Measurements from ENCODE around the gene SUMO3.

Gene SUMO3

DNA sequence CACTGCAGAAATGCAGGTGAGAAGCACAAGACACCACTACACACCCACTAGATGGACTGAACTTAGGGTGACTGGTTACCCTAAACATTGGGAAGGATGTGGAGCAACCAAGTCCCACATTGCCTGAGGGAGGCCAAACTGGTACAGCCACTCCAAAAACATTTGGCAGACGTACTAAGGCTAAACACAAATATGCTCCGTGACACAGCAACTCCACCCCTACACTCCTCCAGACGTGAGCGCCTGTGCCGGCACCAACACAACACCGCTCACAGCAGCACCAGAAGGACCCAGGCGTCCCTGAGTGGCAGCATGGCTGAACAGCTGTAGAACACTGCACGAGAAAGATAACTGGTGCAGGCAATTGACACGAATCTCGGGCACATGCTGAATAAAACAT lies 40.9 kb upstream of the SUMO3 start:
- no peak for DNase-seq
- H3K4me3 ChIP-seq (ENCODE audit: low read depth, low read length) = no peak overlapping the region
- TF ChIP-seq, protein P1, sequence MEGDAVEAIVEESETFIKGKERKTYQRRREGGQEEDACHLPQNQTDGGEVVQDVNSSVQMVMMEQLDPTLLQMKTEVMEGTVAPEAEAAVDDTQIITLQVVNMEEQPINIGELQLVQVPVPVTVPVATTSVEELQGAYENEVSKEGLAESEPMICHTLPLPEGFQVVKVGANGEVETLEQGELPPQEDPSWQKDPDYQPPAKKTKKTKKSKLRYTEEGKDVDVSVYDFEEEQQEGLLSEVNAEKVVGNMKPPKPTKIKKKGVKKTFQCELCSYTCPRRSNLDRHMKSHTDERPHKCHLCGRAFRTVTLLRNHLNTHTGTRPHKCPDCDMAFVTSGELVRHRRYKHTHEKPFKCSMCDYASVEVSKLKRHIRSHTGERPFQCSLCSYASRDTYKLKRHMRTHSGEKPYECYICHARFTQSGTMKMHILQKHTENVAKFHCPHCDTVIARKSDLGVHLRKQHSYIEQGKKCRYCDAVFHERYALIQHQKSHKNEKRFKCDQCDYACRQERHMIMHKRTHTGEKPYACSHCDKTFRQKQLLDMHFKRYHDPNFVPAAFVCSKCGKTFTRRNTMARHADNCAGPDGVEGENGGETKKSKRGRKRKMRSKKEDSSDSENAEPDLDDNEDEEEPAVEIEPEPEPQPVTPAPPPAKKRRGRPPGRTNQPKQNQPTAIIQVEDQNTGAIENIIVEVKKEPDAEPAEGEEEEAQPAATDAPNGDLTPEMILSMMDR (IDR thresholded peaks at IDR 0.05; ENCODE audit: low read depth, low read length) = no peak
- no peaks in the 10 kb centered on the region for H3K9me3 ChIP-seq
- no peaks in the 10 kb centered on the region for H3K27me3 ChIP-seq
- H3K36me3 ChIP-seq = peaks cover 54% of the 10 kb centered on the region
- no peaks in the 10 kb centered on the region for H3K4me1 ChIP-seq

DNA sequence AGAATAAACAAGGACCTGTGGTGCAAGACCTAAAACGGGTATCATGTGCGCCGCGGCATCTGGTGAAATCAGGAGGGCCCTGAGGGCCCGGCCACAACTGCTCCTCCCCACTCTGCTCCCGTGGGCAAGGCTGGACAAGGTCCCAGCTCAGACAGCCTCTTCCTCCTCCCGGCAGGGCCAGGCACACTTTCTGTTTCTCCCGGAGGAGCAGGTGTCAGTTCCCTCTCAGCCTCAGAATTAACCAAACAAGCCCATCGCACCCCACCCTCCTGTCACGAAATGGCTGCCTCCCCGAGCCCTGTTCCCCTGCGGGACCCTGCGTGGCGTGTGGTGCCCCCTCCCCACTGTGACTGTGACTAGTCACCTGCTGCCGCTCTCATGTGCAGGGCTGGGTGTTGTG lies 40.4 kb upstream of the SUMO3 start:
- peaks cover 54% of the 10 kb centered on the region for H3K36me3 ChIP-seq

DNA sequence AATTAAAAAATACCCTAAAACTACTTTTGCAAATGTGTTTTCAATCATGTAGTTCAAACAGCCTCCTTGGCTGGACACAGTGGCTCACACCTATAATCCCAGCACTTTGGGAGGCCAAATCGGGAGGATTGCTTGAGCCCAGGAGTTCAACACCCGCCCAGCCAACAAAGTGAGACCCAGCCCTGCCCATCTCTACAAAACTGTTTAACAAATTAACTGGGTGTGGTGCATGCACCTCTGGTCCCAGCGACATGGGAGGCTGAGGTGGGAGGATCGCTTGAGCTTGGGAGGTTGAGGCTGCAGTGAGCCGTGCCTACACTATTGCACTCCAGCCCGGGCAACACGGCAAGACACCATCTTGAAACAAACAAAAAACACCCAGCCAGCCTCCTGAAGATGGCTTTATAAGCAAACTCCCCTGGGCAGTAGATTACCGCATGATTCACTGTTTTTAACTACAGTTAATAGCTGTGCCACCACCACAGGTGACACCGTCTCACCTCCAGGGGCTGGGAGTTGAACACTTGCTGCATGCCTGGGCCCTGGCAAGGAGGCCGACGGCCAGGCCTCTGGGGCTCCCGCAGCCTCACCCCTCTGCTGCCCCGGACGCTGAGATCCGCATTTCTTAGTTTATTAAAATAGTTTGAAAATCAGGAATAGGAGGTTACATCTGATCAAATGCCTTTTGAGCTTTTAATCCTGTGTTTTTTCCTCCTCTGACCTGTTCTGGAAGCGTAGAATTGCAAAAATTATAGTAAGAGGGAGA lies 39.4 kb upstream of the SUMO3 start:
- Histone ChIP-seq H3K27me3 (no peaks in the 10 kb centered on the region), H3K9me3 (no peaks in the 10 kb centered on the region), H3K4me3 (ENCODE audit: low read depth, low read length) (no peak overlapping the region), H3K36me3 (peaks cover 63% of the 10 kb centered on the region), H3K4me1 (no peaks in the 10 kb centered on the region)
- TF ChIP-seq, protein P1 (IDR thresholded peaks at IDR 0.05; ENCODE audit: low read depth, low read length) = no peak
- no peak for DNase-seq

More for the DNA sequence above, 40.4 kb upstream of the SUMO3 start:
- Histone ChIP-seq H3K4me3 (ENCODE audit: low read depth, low read length) (no peak overlapping the region), H3K9me3 (no peaks in the 10 kb centered on the region), H3K4me1 (no peaks in the 10 kb centered on the region), H3K27me3 (no peaks in the 10 kb centered on the region)
- TF ChIP-seq, protein P1 (IDR thresholded peaks at IDR 0.05; ENCODE audit: low read depth, low read length) = no peak
- no peak for DNase-seq

DNA sequence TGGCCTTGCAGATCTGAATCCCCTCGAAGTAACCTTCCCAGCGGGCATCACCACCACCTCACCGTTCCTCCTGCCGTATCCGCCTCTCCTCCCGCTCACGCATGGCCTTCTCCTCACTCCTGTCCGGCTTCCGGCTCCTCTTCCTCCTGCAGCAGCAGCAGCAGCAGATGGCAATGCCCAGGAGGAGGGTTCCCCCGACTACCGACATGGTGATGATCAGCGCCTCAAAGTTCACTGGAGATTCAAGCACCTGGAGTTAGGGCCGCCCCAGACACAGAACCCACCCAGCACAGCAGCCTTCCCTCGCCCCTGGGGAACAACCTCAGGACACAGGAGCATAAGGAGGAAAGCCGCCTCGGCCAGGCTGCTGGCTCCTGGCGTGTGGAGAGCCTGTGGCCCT lies 38.3 kb upstream of the SUMO3 start:
- TF ChIP-seq, protein P1 (IDR thresholded peaks at IDR 0.05; ENCODE audit: low read depth, low read length) = no peak
- H3K4me1 ChIP-seq = no peaks in the 10 kb centered on the region
- no peaks in the 10 kb centered on the region for H3K27me3 ChIP-seq
- H3K4me3 ChIP-seq (ENCODE audit: low read depth, low read length) = no peak overlapping the region
- no peaks in the 10 kb centered on the region for H3K9me3 ChIP-seq
- peaks cover 63% of the 10 kb centered on the region for H3K36me3 ChIP-seq
- DNase-seq = no peak

DNA sequence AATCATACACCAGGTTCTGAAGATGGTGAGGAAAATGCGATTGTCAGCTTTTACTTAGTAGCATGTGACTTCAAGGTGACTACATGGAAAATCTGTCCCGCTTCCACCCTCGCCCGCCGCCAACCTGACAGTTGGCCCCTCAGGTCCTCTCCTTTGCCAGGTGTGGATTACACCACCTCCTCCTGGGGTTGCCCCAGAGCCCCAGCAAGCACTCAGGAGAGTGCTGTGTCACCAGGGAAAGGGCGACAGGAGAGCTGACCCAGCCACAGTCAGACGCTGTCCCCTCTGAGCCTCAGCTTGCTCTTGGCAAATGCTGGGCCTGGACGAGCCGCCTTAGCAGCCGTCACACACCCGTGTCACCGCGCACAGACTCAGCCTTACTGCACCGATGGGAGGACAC lies 37.7 kb upstream of the SUMO3 start:
- no peaks in the 10 kb centered on the region for H3K4me1 ChIP-seq
- peaks cover 65% of the 10 kb centered on the region for H3K36me3 ChIP-seq
- TF ChIP-seq, protein P1 (IDR thresholded peaks at IDR 0.05; ENCODE audit: low read depth, low read length) = no peak
- no peak overlapping the region for H3K4me3 ChIP-seq (ENCODE audit: low read depth, low read length)
- H3K9me3 ChIP-seq = no peaks in the 10 kb centered on the region
- no peak for DNase-seq
- no peaks in the 10 kb centered on the region for H3K27me3 ChIP-seq

DNA sequence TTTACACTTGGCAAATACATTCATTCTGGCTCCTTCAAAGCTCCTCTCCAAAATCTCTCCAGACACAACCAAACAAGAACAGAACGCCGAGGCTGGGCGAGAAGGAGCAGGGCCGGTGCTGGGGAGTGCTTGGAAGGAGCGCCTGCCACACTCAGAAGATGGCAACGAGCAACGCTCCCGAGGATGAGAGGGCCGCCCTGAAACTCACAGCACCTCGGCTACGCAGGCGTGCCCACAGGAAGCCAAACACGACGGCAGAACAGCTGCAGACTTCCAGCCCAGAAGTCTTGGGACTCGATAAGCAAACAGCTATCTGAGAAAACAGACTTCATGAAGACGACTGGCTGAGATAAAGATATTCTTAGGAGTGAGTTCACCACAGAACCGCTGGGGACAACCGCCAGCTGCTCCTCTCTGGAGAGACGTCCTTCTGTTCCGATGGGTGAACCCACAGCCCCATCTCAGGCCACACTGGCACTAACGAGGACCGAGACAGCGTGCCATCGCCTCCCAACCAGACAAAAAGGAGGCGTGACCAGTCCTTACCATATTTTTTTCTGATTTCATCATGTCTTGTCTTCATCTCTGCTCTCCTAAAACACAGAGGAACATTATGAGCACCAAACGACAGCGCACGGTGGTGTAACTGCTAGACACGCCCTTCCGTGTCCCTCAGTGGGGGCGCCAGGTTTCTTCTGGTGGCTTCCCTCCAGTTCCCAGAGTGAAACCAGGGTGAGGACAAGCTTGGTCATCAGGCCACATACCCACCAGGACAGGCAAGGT lies 37.0 kb upstream of the SUMO3 start:
- Histone ChIP-seq H3K4me3 (ENCODE audit: low read depth, low read length) (no peak overlapping the region), H3K4me1 (no peaks in the 10 kb centered on the region), H3K27me3 (no peaks in the 10 kb centered on the region), H3K9me3 (no peaks in the 10 kb centered on the region), H3K36me3 (peaks cover 68% of the 10 kb centered on the region)
- TF ChIP-seq, protein P1 (IDR thresholded peaks at IDR 0.05; ENCODE audit: low read depth, low read length) = no peak
- no peak for DNase-seq
